ENCODE results near the gene IL18.

- no peak for TF ChIP-seq CTCF (conservative IDR thresholded peaks at IDR 0.05; ENCODE audit: low read depth in 2 of 2)
- TF ChIP-seq CREB1 (CRISPR knock-in tag; IDR thresholded peaks at IDR 0.05; ENCODE audit: low read depth) = no peak
- no peak for TF ChIP-seq EZH2phosphoT487 (IDR thresholded peaks at IDR 0.05; ENCODE audit: unreplicated experiment)
- no peak for TF ChIP-seq REST (IDR thresholded peaks at IDR 0.05; ENCODE audit: unreplicated experiment)
- TF ChIP-seq POLR2AphosphoS5 (IDR thresholded peaks at IDR 0.05; ENCODE audit: low read depth) = no peak
- TF ChIP-seq EZH2 (IDR thresholded peaks at IDR 0.05; ENCODE audit: low read depth, unreplicated experiment) = no peak
- no peak for TF ChIP-seq JUNB (IDR thresholded peaks at IDR 0.05; ENCODE audit: unreplicated experiment)
- no peak for TF ChIP-seq ZNF114 (CRISPR knock-in tag; IDR thresholded peaks at IDR 0.05)
Observed at GRCh38 chr11:112172362-112172994, 8.6 kb upstream of the IL18 start.

Measured in GM23338 (cell line).